Ishikawa (cell line): ENCODE results near the gene NEK9.

Experiments
- CEBPB ChIP-seq: IDR thresholded peaks from 2 replicates; pipeline ENCODE4 v1.6.1; 2012
- CREB1 ChIP-seq: IDR thresholded peaks from 2 replicates; pipeline ENCODE4 v1.6.1; 2012; ENCODE audit warnings: low read depth
- EGR1 ChIP-seq: IDR thresholded peaks from 2 replicates; pipeline ENCODE4 v1.6.1; 2012
- EP300 ChIP-seq: IDR thresholded peaks from 2 replicates; pipeline ENCODE4 v1.6.1; 2012; ENCODE audit warnings: borderline replicate concordance
- FOXM1 ChIP-seq: IDR thresholded peaks from 2 replicates; pipeline ENCODE4 v1.6.1; 2012; ENCODE audit warnings: low read depth, borderline replicate concordance
- MAX ChIP-seq: IDR thresholded peaks from 2 replicates; pipeline ENCODE4 v1.6.1; 2012
- NFIC ChIP-seq: IDR thresholded peaks from 2 replicates; pipeline ENCODE4 v1.6.1; 2012
- RAD21 ChIP-seq: IDR thresholded peaks from 2 replicates; pipeline ENCODE4 v1.6.1; 2012; ENCODE audit warnings: low read depth
- REST ChIP-seq: IDR thresholded peaks from 2 replicates; pipeline ENCODE4 v1.6.1; 2012; ENCODE audit warnings: low read depth, mild to moderate bottlenecking
- TAF1 ChIP-seq: IDR thresholded peaks from 2 replicates; pipeline ENCODE4 v1.6.1; 2012; ENCODE audit warnings: low read depth, mild to moderate bottlenecking
- TCF12 ChIP-seq: IDR thresholded peaks from 2 replicates; pipeline ENCODE4 v1.6.1; 2012; ENCODE audit warnings: low read depth
- TEAD4 ChIP-seq: IDR thresholded peaks from 2 replicates; pipeline ENCODE4 v1.6.1; 2012
- USF1 ChIP-seq: IDR thresholded peaks from 2 replicates; pipeline ENCODE4 v1.6.1; 2012
- YY1 ChIP-seq: IDR thresholded peaks from 2 replicates; pipeline ENCODE4 v1.6.1; 2012; ENCODE audit warnings: low read depth
- ZBTB7A ChIP-seq: IDR thresholded peaks from 2 replicates; pipeline ENCODE4 v1.6.1; 2012; ENCODE audit warnings: low read depth

Gene NEK9

GRCh38 chr14:75170772-75171171 is 43.9 kb upstream of the NEK9 start:
- TF ChIP-seq YY1 (no peak), RAD21 (no peak), EP300 (no peak), CREB1 (no peak), NFIC (no peak), EGR1 (no peak), USF1 (no peak), ZBTB7A (no peak)

GRCh38 chr14:75168586-75169335 is 41.9 kb upstream of the NEK9 start:
- TF ChIP-seq CREB1, result no peak
- no peak for TF ChIP-seq EGR1
- TF ChIP-seq MAX, result no peak
- TF ChIP-seq TEAD4, result no peak
- TF ChIP-seq TAF1, result no peak
- no peak for TF ChIP-seq YY1
- TF ChIP-seq NFIC, result no peak
- no peak for TF ChIP-seq TCF12
- TF ChIP-seq FOXM1, result no peak
- TF ChIP-seq ZBTB7A, result no peak
- TF ChIP-seq REST, result no peak
- TF ChIP-seq USF1, result no peak
- no peak for TF ChIP-seq RAD21
- TF ChIP-seq EP300, result no peak
- TF ChIP-seq CEBPB, result no peak

- TF ChIP-seq FOXM1 (no peak), TEAD4 (no peak), REST (no peak), ZBTB7A (no peak)
Observed at GRCh38 chr14:75167325-75167724, 40.5 kb upstream of the NEK9 start.

GRCh38 chr14:75165586-75166391 is 38.9 kb upstream of the NEK9 start:
- no peak for TF ChIP-seq CEBPB
- no peak for TF ChIP-seq TEAD4
- no peak for TF ChIP-seq CREB1
- no peak for TF ChIP-seq FOXM1
- no peak for TF ChIP-seq ZBTB7A
- no peak for TF ChIP-seq TCF12
- TF ChIP-seq EP300, result no peak
- TF ChIP-seq RAD21, result no peak
- TF ChIP-seq TAF1, result no peak
- TF ChIP-seq YY1, result no peak
- TF ChIP-seq EGR1, result no peak
- TF ChIP-seq USF1, result no peak
- TF ChIP-seq NFIC, result no peak
- TF ChIP-seq REST, result no peak
- TF ChIP-seq MAX, result no peak
